H1 (cell line): ENCODE measurements around the gene SCGB3A1. TPM values are rescaled to one million over a fixed set of nuclear protein-coding genes. Genes with fewer than 3 reads are reported as not detected.
A peak's percentile ranks its signal among the peaks of the same experiment; 100 is the strongest.

ENCODE experiments used
- CTCF ChIA-PET: fragments of 300-600 bp; sonication (Branson Sonifier 250); formaldehyde crosslinking; loops from one replicate; lab custom pipeline; 2021; ENCODE audit not compliant: partially characterized antibody; lab: Charles Lee
- POLR2A ChIA-PET: fragments of 300-600 bp; sonication (Branson Sonifier 250); formaldehyde crosslinking; loops from one replicate; lab custom pipeline; 2021; ENCODE audit warnings: inconsistent platforms; ENCODE audit not compliant: partially characterized antibody; lab: Charles Lee
- DNase-seq, 2 experiments: peaks; one replicate each; pipeline versions ENCODE4 v3.0.0 to v3.0.0-alpha.2; 2010 to 2022; ENCODE audit warnings: low spot score in 2 of 2, low read depth in 1 of 2, mixed read lengths in 1 of 2
- FAIRE-seq: peaks from 2 replicates; lab custom pipeline; 2011; peaks lifted over from hg19 to GRCh38; lab: Jason Lieb, UNC
- H2AFZ ChIP-seq: 2 replicates; pipeline ENCODE4 v1.8.1; 2012; ENCODE audit warnings: low read length, inconsistent platforms
- H2AK5ac ChIP-seq: 2 replicates; pipeline ENCODE4 v1.6.1; 2013; ENCODE audit warnings: low read depth, low read length
- H2BK120ac ChIP-seq: replicated peaks from 2 replicates; pipeline ENCODE3; 2013; ENCODE audit warnings: low read depth, low read length, inconsistent platforms
- H2BK12ac ChIP-seq: 2 replicates; pipeline ENCODE4 v1.6.1; 2013; ENCODE audit warnings: low read depth, low read length
- H2BK15ac ChIP-seq: 2 replicates; pipeline ENCODE4 v1.6.1; 2013; ENCODE audit warnings: low read length
- H2BK20ac ChIP-seq: 2 replicates; pipeline ENCODE4 v1.6.1; 2013; ENCODE audit warnings: low read length
- H2BK5ac ChIP-seq: 2 replicates; pipeline ENCODE4 v1.6.1; 2013; ENCODE audit warnings: low read depth, low read length
- H3K14ac ChIP-seq: 2 replicates; pipeline ENCODE4 v1.6.1; 2013; ENCODE audit warnings: inconsistent platforms; ENCODE audit not compliant: insufficient read length
- H3K18ac ChIP-seq: 2 replicates; pipeline ENCODE4 v1.6.1; 2013; ENCODE audit warnings: low read length; ENCODE audit errors: extremely low read depth
- H3K23ac ChIP-seq: 2 replicates; pipeline ENCODE4 v1.6.1; 2013; ENCODE audit warnings: inconsistent platforms; ENCODE audit not compliant: insufficient read length
- H3K23me2 ChIP-seq: 2 replicates; pipeline ENCODE4 v1.6.1; 2013; ENCODE audit warnings: low read depth, low read length
- H3K27ac ChIP-seq: 2 replicates; pipeline ENCODE4 v1.6.1; 2011; ENCODE audit warnings: low read depth, low read length, inconsistent platforms
- H3K27me3 ChIP-seq, 4 experiments: replicated peaks in 1 of 4; 1 replicate in 1 of 4; 2 replicates in 3 of 4; pipeline versions ENCODE4 v1.6.1 to v1.8.1; 2011 to 2013; ENCODE audit warnings: low read length in 3 of 4, mild to moderate bottlenecking in 3 of 4, inconsistent platforms in 2 of 4, mixed read lengths in 2 of 4, moderate library complexity in 1 of 4; ENCODE audit not compliant: control insufficient read depth in 3 of 4, insufficient read depth in 3 of 4; ENCODE audit errors: extremely low read depth in 1 of 4
- H3K36me3 ChIP-seq, 4 experiments: 2 replicates each; pipeline versions ENCODE4 v1.6.1 to v1.8.1; 2011 to 2013; ENCODE audit warnings: mild to moderate bottlenecking in 4 of 4, low read length in 3 of 4, moderate library complexity in 2 of 4, control low read depth in 1 of 4, inconsistent platforms in 1 of 4; ENCODE audit not compliant: insufficient read depth in 4 of 4, control insufficient read depth in 2 of 4
- H3K4ac ChIP-seq: replicated peaks from 2 replicates; pipeline ENCODE3; 2013; ENCODE audit warnings: low read length, low read depth, mixed read lengths, inconsistent platforms; ENCODE audit not compliant: insufficient read length
- H3K4me1 ChIP-seq, 4 experiments: replicated peaks in 1 of 4; 1 replicate in 1 of 4; 2 replicates in 3 of 4; pipeline versions ENCODE4 v1.6.1 to v1.8.1; 2011 to 2013; ENCODE audit warnings: low read length in 3 of 4, inconsistent platforms in 2 of 4, mixed read lengths in 1 of 4; ENCODE audit not compliant: insufficient read depth in 4 of 4, control insufficient read depth in 3 of 4
- H3K4me2 ChIP-seq, 2 experiments: 2 replicates each; pipeline versions ENCODE4 v1.6.1 to v1.8.1; 2011 to 2013; ENCODE audit warnings: low read depth in 2 of 2, low read length in 2 of 2, control low read depth in 1 of 2, inconsistent platforms in 1 of 2, mild to moderate bottlenecking in 1 of 2; ENCODE audit not compliant: insufficient read depth in 1 of 2
- H3K4me3 ChIP-seq, 4 experiments: fragments of 200-600, 300-600 bp in 1 of 4; sonication (generic), shearing (Covaris generic), sonication (Bioruptor Twin) in 1 of 4; 2 replicates each; pipeline versions ENCODE4 v1.5.1 to v1.8.1; 2011 to 2016; ENCODE audit warnings: low read length in 4 of 4, low read depth in 3 of 4, control low read depth in 2 of 4, inconsistent platforms in 2 of 4, mild to moderate bottlenecking in 2 of 4, mixed read lengths in 1 of 4, moderate library complexity in 1 of 4; ENCODE audit not compliant: insufficient read depth in 2 of 4; ENCODE audit errors: extremely low read depth in 1 of 4
- H3K56ac ChIP-seq: replicated peaks from 2 replicates; pipeline ENCODE3; 2013; ENCODE audit warnings: low read depth, mild to moderate bottlenecking, mixed read lengths, low read length, inconsistent platforms; ENCODE audit not compliant: insufficient read length
- H3K79me1 ChIP-seq: 2 replicates; pipeline ENCODE4 v1.6.1; 2013; ENCODE audit warnings: low read depth, low read length, control low read depth
- H3K79me2 ChIP-seq, 2 experiments: 2 replicates each; pipeline versions ENCODE4 v1.6.1 to v1.8.1; 2012 to 2013; ENCODE audit warnings: low read length in 2 of 2, mild to moderate bottlenecking in 2 of 2, inconsistent platforms in 1 of 2; ENCODE audit not compliant: insufficient read depth in 2 of 2, control insufficient read depth in 1 of 2
- H3K9ac ChIP-seq, 4 experiments: replicated peaks in 1 of 4; 1 replicate in 1 of 4; 2 replicates in 3 of 4; pipeline versions ENCODE4 v1.6.1 to v1.8.1; 2011 to 2013; ENCODE audit warnings: low read depth in 3 of 4, low read length in 3 of 4, control low read depth in 2 of 4, mild to moderate bottlenecking in 2 of 4, moderate library complexity in 2 of 4, inconsistent platforms in 1 of 4; ENCODE audit errors: extremely low read depth in 1 of 4
- H3K9me3 ChIP-seq, 2 experiments: 2 replicates each; pipeline versions ENCODE4 v1.6.1 to v1.8.1; 2012 to 2013; ENCODE audit warnings: mild to moderate bottlenecking in 2 of 2, moderate library complexity in 2 of 2, control low read depth in 1 of 2, inconsistent platforms in 1 of 2, low read depth in 1 of 2, low read length in 1 of 2, mixed read lengths in 1 of 2; ENCODE audit not compliant: insufficient read depth in 2 of 2
- H4K20me1 ChIP-seq, 2 experiments: replicated peaks in 1 of 2; 2 replicates each; pipeline versions ENCODE3 to v1.8.1; 2011 to 2013; ENCODE audit warnings: inconsistent platforms in 2 of 2, low read length in 2 of 2, mild to moderate bottlenecking in 1 of 2; ENCODE audit not compliant: insufficient read depth in 2 of 2, control insufficient read depth in 1 of 2
- H4K5ac ChIP-seq: 2 replicates; pipeline ENCODE4 v1.6.1; 2013; ENCODE audit warnings: low read length, low read depth, mixed read lengths, inconsistent platforms; ENCODE audit not compliant: insufficient read length
- H4K8ac ChIP-seq: 2 replicates; pipeline ENCODE4 v1.8.0; 2013; ENCODE audit warnings: mild to moderate bottlenecking, moderate library complexity, low read length, inconsistent platforms; ENCODE audit not compliant: insufficient read depth; ENCODE audit errors: extremely low read depth
- H4K91ac ChIP-seq: replicated peaks from 2 replicates; pipeline ENCODE3; 2013; ENCODE audit warnings: low read length, mixed read lengths, inconsistent platforms; ENCODE audit not compliant: insufficient read length
- HDAC6 ChIP-seq: IDR thresholded peaks from one replicate; pipeline ENCODE4 v1.7.1; 2012; ENCODE audit warnings: low read depth, mild to moderate bottlenecking, inconsistent platforms, low read length, moderate library complexity
- SUZ12 ChIP-seq: fragments of 200-600 bp; sonication (generic); IDR thresholded peaks from 2 replicates; pipeline ENCODE4 v1.6.1; 2012; ENCODE audit warnings: mild to moderate bottlenecking, inconsistent platforms, low read length, moderate library complexity, mixed read lengths
- WGBS, 2 experiments: shearing (Covaris generic) in 1 of 2; methylation state at CpG; one replicate each; pipeline versions ENCODE4 v1.1.6 to v1.1.7; 2013 to 2015; ENCODE audit warnings: low lambda C conversion rate in 2 of 2, mixed read lengths in 2 of 2, inconsistent platforms in 1 of 2, low coverage in 1 of 2, missing lambda C conversion rate in 1 of 2; ENCODE audit not compliant: insufficient replicate concordance in 2 of 2, insufficient coverage in 1 of 2, insufficient read length in 1 of 2; ENCODE audit errors: extremely low coverage in 1 of 2, missing lambda C conversion rate in 1 of 2; 5-methylcytosine and 5-hydroxymethylcytosine counted together
- polyA plus RNA-seq, 7 experiments: library from polyadenylated mRNA; depleted of rRNA in 3 of 7; stranded (reverse) in 5 of 7; unstranded in 2 of 7; fragments of >200 nt in 5 of 7; fragments of 200-250 nt in 2 of 7; gene quantifications; 1 replicate in 5 of 7; 2 replicates in 1 of 7; 4 replicates in 1 of 7; pipeline versions ENCODE4 v1.2.1 to v1.2.3, GENCODE V29; 2011 to 2013; ENCODE audit warnings: missing spikeins in 2 of 7, mixed read lengths in 2 of 7
- total RNA-seq: library from RNA; stranded (reverse); fragmentation: NEBNext Ultra II Directional; extraction: Animal tissue kit (Norgen Biotek cat#: 25700); gene quantifications from 2 replicates; pipeline ENCODE4 v1.2.1, GENCODE V29; 2021

Gene SCGB3A1
- total and polyA plus RNA-seq, 2 of the 8 experiments (the other 6 are each of a cell fraction or from before 2014, with no cell fraction given), result 0.20 TPM; not detected in 1

DNA sequence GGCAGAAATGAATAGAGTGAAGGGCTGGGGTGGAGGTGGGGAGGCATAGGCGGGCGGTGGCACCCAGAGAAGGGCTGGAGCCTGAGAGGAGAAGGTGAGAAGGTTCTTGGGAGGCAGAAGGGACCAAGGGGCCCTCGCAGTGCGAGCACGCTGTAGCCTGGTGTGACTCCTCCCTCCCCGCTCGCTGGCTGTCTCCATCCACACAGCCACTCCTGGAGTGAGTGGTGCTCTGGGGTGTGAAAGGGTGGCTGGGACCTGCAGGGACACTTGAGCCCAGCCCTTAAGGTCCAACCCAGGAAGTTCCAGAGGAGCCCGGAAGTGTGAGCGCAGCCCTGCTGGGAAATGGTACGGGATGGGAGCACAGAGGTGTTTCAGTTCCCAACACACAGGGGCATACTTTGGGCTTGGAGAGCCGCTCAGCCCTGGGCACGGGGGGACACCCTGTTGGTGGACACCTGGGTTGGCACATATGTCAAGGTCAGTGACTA, 9.3 kb upstream of the SCGB3A1 start:
- FAIRE-seq, result no peak
- no peak for TF ChIP-seq HDAC6
- TF ChIP-seq SUZ12, result no peak

More for the DNA sequence above, 9.3 kb upstream of the SCGB3A1 start:
- Histone ChIP-seq H2BK20ac (no peak overlapping the region), H3K4me3 (no peak overlapping the region), H3K4ac (no peak overlapping the region), H2AFZ (no peak overlapping the region), H3K56ac (no peak overlapping the region), H4K8ac (0 out of 2 replicates have a peak overlapping the region, but pooled peaks have one; percentile 36), H3K36me3 (no peaks in the 10 kb centered on the region), H4K91ac (no peak overlapping the region), H3K79me2 (no peaks in the 10 kb centered on the region), H3K18ac (no peak overlapping the region), H2AK5ac (no peak overlapping the region), H3K4me1 (no peaks in the 10 kb centered on the region; a peak in 1 of 7 replicates), H3K4me2 (no peak overlapping the region), H3K27ac (no peak overlapping the region), H3K23me2 (no peaks in the 10 kb centered on the region), H3K9ac (no peak overlapping the region), H2BK5ac (no peak overlapping the region), H2BK15ac (no peak overlapping the region), H3K27me3 (peaks cover 0 to 1% (median 0%) of the 10 kb centered on the region in 4 experiments; a peak in 1 of 7 replicates), H3K9me3 (no peaks in the 10 kb centered on the region), H3K14ac (no peak overlapping the region), H2BK12ac (no peak overlapping the region), H3K79me1 (no peaks in the 10 kb centered on the region), H3K23ac (no peak overlapping the region), H2BK120ac (no peak overlapping the region), H4K5ac (no peak overlapping the region), H4K20me1 (no peaks in the 10 kb centered on the region)
- ChIA-PET CTCF (interaction anchor here (2.0 kb wide), 1 partner anchor 11 kb away, joined by 6 read pairs; no protein-coding TSS in a partner anchor), POLR2A (no interaction called here)
- WGBS, 2 experiments, result 89% methylated on average over 12 of the region's 12 CpGs; no CpG with 5 or more reads in 1 of the 2 experiments
- no peak for DNase-seq
